NCI-H2227 (cell line): ENCODE results near the gene CORO1A.
"Not testable (repeated sequence)": the region's sequence is repeated elsewhere in the genome, so short reads cannot be mapped to it uniquely, and the experiment has no call there.

ENCODE experiments used
- DNase-seq: peaks from one replicate; lab custom pipeline; 2025; ENCODE audit not compliant: unreplicated experiment; lab: John Stamatoyannopoulos, UW

The CORO1A gene

DNA sequence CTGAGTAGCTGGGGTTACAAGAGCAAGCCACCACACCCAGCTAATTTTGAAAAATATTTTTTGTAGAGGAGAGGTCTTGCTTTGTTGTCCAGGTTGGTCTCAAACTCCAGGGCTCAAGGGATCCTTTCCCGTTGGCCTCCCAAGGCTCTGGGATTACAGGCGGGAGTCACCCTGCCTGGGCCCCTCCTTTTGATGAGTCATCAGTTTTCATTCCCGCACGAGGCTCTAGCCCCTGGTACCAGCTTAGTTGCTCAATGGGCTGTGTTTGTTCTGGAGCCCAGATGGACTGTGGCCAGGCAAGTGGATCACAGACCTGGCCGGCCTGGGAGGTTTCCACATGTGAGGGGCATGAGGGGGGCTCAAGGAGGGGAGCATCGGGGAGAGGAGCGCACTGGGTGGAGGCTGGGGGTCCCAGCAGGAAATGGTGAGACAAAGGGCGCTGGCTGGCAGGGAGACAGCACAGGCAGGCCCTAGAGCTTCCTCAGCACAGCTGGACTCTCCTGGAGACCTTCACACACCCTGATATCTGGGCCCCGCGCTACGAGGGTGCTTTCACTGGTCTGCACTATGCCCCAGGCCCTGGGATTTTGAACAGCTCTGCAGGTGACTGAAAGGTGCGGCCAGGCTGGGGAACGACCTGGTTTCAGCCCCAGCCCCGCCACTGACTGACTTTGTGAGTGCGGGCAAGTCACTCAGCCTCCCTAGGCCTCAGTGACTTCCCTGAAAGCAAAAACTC lies 16.4 kb downstream of the CORO1A start:
- DNase-seq = not testable (repeated sequence)

DNA sequence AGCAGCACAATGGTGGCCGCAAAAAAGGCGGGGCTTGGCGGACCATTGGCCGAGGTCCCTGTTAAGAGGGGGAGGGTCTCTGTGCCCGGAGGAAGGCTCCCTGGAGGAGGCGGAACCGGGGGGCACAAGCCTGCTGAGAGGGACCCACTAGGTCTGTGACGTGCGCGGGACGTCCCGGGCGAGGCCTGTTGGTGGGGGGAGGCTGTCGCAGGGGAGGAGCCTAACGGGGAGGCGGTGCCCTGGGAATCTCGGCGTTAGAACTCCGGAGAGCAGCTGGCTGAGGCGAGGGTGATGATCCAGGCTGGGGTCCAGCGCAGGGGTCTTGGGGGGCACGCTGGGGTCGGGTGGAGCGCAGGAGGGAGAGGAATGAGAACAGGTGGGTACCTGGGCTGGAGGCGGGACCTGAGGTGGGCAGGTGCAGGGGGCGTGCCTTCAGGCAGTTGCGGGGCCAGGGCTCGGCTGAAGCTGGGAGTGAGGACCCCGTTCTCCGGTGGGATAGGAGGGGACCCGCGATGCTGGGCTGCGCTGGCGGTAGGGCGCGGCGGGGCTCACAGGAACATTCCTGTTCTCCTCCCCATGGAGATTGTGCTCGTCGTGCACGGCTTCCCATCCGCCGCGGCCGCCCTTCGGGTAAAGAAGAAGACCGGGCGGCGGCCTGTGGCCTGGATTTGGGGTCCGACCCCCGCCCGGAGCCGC lies 22.3 kb downstream of the CORO1A start:
- not testable (repeated sequence) for DNase-seq

DNA sequence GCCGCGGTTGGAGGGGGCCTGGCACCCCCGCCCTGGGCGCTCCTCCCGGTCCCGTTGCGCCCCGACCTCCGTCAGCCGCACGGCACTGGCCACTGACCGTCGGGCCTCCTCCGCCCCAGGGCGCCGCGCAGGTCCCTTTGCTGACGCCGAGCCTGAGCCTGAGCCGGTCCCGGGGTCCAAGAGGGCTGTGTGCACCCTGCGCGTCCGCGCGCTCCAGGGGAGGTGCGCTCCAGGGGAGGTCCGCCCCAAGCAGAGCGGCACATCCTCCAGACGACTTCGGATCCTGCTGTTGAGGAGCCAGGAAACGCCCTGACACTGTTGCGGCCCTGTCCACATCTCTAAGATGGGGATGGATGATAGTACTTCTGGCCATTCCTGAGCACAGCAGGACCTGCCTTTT lies 22.9 kb downstream of the CORO1A start:
- not testable (repeated sequence) for DNase-seq

DNA sequence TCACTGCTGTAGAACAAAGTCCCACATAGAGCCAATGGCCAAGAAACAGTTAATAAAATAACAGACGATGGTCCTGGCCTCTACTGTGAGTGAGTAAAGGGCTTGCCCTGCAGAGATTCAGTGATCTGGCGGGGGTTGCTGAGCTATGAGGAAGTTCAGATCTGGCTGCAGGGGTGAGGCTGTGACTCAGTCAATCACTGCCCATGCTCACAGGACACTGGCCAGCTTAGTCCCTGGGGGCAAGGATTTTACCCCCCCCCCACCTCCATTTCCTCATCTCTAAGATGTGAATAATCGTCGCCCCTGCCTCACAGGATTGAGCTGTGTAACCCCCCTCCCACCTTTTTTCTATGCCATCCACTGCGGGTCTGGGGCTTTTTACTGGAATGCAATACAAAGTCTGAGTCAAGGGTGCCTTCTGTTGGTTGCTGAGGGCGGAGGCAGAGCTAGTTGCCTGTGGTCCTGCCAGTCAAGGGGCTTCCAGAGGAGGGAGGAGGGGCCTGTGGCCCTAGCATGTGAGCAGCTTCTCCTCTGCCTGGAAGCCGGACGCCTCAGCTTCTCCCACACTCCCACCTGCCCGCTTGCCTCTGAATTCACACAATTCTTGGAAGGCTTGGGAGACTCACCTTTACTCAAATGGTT lies 23.8 kb downstream of the CORO1A start:
- DNase-seq = not testable (repeated sequence)

DNA sequence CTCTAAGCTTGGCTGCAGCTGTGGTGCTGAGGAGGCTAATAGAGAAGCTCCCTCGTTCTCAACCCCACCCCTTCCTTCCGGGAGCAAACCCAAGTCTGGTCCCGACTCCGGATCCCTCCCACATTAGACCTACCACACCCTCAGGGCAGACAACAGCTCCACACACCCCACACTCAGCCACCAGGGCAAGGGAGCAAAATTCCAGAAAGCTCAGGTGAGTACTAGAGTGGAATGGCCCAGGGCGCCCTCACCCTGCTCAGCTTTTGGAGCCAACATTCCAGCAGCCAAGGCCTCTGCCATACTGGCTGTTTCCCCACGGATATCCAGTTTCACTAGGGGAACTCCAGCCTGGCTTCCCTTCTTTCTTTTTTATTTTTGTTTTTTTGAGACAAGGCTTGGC lies 25.6 kb downstream of the CORO1A start:
- not testable (repeated sequence) for DNase-seq

DNA sequence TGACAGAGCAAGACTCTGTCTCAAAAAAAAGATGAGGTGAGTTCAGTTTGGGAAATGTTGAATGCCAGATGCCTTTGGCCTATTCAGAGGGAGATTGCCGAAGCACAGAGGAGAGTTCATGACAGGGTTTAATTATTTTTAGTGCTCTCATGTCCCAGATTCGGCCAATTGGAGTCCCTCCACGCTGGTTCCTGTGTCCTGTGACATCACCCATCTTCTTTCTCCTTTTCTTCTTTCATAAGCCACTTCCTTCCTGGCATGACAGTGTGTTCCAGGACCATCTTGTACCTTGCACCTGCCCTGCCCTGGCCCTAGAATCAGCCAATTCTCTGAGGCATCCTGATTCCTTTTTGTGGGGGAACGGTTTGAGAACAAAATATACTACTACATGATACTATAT lies 28.0 kb downstream of the CORO1A start:
- not testable (repeated sequence) for DNase-seq

DNA sequence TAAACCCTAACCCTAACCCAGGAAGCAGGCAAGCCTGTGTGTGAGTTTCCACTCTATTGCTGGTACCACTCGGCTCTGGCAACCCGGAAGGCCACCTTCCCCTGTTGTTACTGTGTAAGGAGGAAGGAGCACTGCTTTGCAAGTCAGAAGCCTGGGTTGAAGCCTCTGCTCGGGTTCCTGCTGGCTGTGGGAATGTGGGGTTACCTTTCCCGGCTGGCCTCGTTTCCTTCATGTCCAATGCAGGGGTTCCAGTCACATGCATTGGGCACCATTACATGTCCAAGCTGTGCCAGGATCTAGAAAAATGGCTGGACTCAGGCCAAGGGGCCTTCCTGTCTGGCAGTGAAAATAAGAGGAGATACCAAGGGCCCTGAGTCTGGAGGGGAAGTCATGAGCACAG lies 33.7 kb downstream of the CORO1A start:
- not testable (repeated sequence) for DNase-seq
